Measurements from ENCODE around the gene SPART.
"Not testable (repeated sequence)": the region's sequence is repeated elsewhere in the genome, so short reads cannot be mapped to it uniquely, and the experiment has no call there.

DNA sequence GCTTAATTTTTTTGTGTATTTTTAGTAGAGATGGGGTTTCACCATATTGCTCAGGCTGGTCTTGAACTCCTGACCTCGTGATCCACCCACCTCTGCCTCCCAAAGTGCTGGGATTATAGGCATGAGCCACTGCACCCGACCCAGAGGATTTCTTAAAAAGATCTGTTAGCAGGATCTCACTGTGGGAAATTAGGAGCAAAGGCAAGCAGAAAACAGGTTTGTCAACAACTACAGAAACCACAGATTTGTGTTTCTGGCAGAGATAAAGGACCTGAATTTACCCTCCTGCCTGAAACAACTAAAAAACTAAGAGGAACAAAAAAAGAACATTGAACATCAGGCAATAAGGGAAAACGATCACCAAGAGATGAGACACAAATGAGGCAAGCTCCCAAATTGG is 46.7 kb downstream of the SPART start:
- TF ChIP-seq, protein P1, sequence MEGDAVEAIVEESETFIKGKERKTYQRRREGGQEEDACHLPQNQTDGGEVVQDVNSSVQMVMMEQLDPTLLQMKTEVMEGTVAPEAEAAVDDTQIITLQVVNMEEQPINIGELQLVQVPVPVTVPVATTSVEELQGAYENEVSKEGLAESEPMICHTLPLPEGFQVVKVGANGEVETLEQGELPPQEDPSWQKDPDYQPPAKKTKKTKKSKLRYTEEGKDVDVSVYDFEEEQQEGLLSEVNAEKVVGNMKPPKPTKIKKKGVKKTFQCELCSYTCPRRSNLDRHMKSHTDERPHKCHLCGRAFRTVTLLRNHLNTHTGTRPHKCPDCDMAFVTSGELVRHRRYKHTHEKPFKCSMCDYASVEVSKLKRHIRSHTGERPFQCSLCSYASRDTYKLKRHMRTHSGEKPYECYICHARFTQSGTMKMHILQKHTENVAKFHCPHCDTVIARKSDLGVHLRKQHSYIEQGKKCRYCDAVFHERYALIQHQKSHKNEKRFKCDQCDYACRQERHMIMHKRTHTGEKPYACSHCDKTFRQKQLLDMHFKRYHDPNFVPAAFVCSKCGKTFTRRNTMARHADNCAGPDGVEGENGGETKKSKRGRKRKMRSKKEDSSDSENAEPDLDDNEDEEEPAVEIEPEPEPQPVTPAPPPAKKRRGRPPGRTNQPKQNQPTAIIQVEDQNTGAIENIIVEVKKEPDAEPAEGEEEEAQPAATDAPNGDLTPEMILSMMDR (IDR thresholded peaks at IDR 0.05): not testable (repeated sequence)
- TF ChIP-seq POLR2AphosphoS5, POLR2A, EP300 (IDR thresholded peaks at IDR 0.05): not testable (repeated sequence)
